ENCODE data around the gene NPTXR. TPM values are rescaled to one million over a fixed set of nuclear protein-coding genes. Genes with fewer than 3 reads are reported as not detected.

The NPTXR gene
- total and polyA plus RNA-seq, 4 donors: 0.98 to 5.8 (median 2.8) TPM

DNA sequence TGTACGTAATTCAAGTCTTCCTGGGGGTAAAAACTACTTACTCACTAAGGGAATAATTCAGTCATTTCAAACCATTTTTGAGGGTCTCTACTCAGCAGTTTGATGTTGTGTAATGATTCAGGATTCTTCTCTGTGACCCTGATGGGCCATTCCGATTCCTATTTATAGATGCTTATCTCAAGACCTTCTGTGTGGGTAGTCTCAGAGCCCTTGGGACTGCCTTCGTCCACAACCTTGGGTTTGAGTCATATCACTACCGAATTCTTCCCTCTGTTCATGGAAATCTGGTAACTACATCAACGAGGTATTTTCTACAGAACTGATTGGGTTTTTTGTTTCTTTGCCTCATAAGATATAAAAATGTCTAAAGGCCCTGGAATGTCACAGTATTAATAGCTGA is 42.5 kb upstream of the NPTXR start:
- Histone ChIP-seq H3K27ac (ENCODE audit: low read depth in 1 of 2, low read length in 1 of 2) (no peak overlapping the region), H3K9ac (ENCODE audit: insufficient read depth in 1 of 2, low read length in 2 of 2) (no peak overlapping the region), H3K9me3 (ENCODE audit: control insufficient read depth in 4 of 4, insufficient read depth in 3 of 4, low read length in 3 of 4) (no peaks in the 10 kb centered on the region), H3K36me3 (ENCODE audit: control insufficient read depth in 4 of 4, insufficient read depth in 4 of 4, low read length in 4 of 4) (no peaks in the 10 kb centered on the region), H3K4me1 (ENCODE audit: control insufficient read depth in 5 of 5, insufficient read depth in 5 of 5, low read length in 5 of 5) (peaks cover 7 to 23% (median 11%) of the 10 kb centered on the region in 5 donors), H3K27me3 (ENCODE audit: control insufficient read depth in 3 of 3, insufficient read depth in 3 of 3, low read length in 2 of 3) (no peaks in the 10 kb centered on the region), H3K4me3 (no peak overlapping the region)
- WGBS, 2 donors: 65 to 70% methylated on average over 5 of the region's 5 CpGs
- TF ChIP-seq, protein P1, sequence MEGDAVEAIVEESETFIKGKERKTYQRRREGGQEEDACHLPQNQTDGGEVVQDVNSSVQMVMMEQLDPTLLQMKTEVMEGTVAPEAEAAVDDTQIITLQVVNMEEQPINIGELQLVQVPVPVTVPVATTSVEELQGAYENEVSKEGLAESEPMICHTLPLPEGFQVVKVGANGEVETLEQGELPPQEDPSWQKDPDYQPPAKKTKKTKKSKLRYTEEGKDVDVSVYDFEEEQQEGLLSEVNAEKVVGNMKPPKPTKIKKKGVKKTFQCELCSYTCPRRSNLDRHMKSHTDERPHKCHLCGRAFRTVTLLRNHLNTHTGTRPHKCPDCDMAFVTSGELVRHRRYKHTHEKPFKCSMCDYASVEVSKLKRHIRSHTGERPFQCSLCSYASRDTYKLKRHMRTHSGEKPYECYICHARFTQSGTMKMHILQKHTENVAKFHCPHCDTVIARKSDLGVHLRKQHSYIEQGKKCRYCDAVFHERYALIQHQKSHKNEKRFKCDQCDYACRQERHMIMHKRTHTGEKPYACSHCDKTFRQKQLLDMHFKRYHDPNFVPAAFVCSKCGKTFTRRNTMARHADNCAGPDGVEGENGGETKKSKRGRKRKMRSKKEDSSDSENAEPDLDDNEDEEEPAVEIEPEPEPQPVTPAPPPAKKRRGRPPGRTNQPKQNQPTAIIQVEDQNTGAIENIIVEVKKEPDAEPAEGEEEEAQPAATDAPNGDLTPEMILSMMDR (IDR thresholded peaks at IDR 0.05; ENCODE audit: control extremely low read depth, extremely low read depth): no peak
- DNase-seq (no peak), ATAC-seq (ENCODE audit: insufficient read depth, low FRiP score) (no peak)

DNA sequence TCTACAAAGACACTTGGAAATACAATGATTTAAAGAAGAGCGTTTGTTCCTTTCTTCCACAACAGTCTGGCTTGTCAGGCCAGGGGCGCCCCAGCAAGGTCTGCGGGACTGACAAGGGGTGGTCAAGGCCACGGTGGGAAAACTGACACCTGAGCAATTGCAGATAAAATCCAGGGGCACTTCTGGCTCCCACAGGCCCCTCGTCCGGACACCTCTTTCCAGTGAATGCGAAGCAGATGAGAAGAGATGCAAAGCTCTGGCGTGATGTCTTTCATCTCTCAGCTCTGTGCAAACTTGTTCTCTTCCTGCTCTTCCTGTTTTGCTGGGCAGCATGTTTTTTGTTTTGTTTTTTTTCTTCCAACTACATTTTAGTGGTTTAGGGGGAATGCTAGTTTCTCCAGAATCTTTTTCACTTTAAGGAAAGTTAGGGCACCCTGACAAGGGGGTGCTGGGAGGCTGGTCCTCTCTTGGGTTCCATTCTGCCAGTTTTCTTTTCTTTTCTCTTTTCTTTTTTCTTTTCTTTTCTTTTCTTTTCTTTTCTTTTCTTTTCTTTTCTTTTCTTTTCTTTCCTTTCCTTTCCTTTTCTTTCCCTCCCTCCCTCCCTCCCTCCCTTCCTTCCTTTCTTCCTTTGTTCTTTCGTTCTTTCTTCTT is 39.3 kb upstream of the NPTXR start:
- WGBS, 2 donors: 62% methylated on average over 9 of the region's 9 CpGs

DNA sequence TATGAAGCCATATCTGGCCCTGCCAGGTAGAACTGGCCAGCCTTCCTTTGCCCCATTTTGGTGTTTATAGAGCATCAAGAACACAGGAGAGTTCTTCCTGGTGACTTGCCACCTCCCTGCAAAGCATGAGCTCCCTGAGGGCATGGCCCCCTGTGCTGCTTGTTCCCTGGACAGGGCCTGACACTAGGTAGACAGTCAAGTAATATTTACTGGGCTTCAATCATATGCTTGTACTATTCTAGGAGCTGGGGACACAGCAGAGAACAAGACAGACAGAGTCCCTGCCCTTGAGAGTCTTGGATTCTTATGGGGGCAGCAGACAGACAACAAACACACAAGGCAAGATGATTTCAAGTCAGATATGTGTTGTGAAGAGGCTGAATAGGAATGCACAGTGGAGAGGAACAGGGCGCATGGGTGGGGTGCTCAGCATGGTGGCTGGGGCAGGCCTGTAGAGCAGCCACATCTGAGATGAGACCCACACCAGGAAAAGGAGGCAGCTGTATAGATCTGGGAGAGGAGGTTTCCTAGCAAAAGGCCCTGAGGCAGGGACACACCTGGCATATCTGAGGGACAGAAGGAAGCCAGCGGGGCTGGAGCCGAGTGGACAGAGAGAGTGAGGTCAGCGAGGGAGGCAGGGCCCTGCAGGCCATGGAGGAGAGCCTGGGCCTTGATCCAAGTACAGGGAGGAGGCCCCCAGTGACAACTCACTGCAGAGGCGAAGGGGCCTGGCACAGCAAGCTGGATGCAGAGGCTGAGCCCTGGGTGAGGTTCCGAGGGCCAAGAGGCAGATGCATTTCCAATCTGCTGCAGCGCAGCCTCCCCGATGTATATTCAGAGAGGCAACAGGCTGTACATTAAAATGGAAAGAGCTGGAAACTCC is 38.4 kb upstream of the NPTXR start:
- H3K4me1 ChIP-seq (ENCODE audit: control insufficient read depth in 5 of 5, insufficient read depth in 5 of 5, low read length in 5 of 5): peaks cover 7 to 28% (median 11%) of the 10 kb centered on the region in 5 donors
- peak overlapping the region; percentile 71 to 76 for H3K27ac ChIP-seq (ENCODE audit: low read depth in 1 of 2, low read length in 1 of 2)
- H3K27me3 ChIP-seq (ENCODE audit: control insufficient read depth in 3 of 3, insufficient read depth in 3 of 3, low read length in 2 of 3): no peaks in the 10 kb centered on the region
- ATAC-seq (ENCODE audit: insufficient read depth, low FRiP score) (peak; percentile 21), DNase-seq (peak; percentile 54 to 69 (median 56))
- peak overlapping the region in 1 of 2 donors; percentile 8 for H3K9ac ChIP-seq (ENCODE audit: insufficient read depth in 1 of 2, low read length in 2 of 2)
- no peaks in the 10 kb centered on the region for H3K36me3 ChIP-seq (ENCODE audit: control insufficient read depth in 4 of 4, insufficient read depth in 4 of 4, low read length in 4 of 4)
- H3K9me3 ChIP-seq (ENCODE audit: control insufficient read depth in 4 of 4, insufficient read depth in 3 of 4, low read length in 3 of 4): no peaks in the 10 kb centered on the region
- TF ChIP-seq, protein P1 (IDR thresholded peaks at IDR 0.05; ENCODE audit: control extremely low read depth, extremely low read depth): no peak
- 71 to 80% methylated on average over 8 of the region's 8 CpGs for WGBS, 2 donors
- H3K4me3 ChIP-seq: no peak overlapping the region

More for the DNA sequence above, 39.3 kb upstream of the NPTXR start:
- Histone ChIP-seq H3K27ac (ENCODE audit: low read depth in 1 of 2, low read length in 1 of 2) (no peak overlapping the region), H3K9me3 (ENCODE audit: control insufficient read depth in 4 of 4, insufficient read depth in 3 of 4, low read length in 3 of 4) (no peaks in the 10 kb centered on the region), H3K4me3 (no peak overlapping the region), H3K4me1 (ENCODE audit: control insufficient read depth in 5 of 5, insufficient read depth in 5 of 5, low read length in 5 of 5) (peaks cover 7 to 28% (median 11%) of the 10 kb centered on the region in 5 donors), H3K9ac (ENCODE audit: insufficient read depth in 1 of 2, low read length in 2 of 2) (no peak overlapping the region), H3K36me3 (ENCODE audit: control insufficient read depth in 4 of 4, insufficient read depth in 4 of 4, low read length in 4 of 4) (no peaks in the 10 kb centered on the region), H3K27me3 (ENCODE audit: control insufficient read depth in 3 of 3, insufficient read depth in 3 of 3, low read length in 2 of 3) (no peaks in the 10 kb centered on the region)
- TF ChIP-seq, protein P1 (IDR thresholded peaks at IDR 0.05; ENCODE audit: control extremely low read depth, extremely low read depth): no peak
- ATAC-seq (ENCODE audit: insufficient read depth, low FRiP score): no peak
- DNase-seq: peak in 2 of 3 donors; percentile 13 to 17
